IPS-18c (cell line): Measurements from ENCODE around the gene ZNF804A.

ENCODE experiments used
- H3K4me3 ChIP-seq: 2 replicates; pipeline ENCODE4 v1.7.0; 2013; ENCODE audit warnings: low read depth, mild to moderate bottlenecking, low read length, moderate library complexity; ENCODE audit not compliant: insufficient read depth
- H3K9me3 ChIP-seq: one replicate; pipeline ENCODE4 v1.6.1; 2013; ENCODE audit warnings: mild to moderate bottlenecking, low read length, moderate library complexity; ENCODE audit not compliant: control insufficient read depth, insufficient read depth

Gene ZNF804A

DNA sequence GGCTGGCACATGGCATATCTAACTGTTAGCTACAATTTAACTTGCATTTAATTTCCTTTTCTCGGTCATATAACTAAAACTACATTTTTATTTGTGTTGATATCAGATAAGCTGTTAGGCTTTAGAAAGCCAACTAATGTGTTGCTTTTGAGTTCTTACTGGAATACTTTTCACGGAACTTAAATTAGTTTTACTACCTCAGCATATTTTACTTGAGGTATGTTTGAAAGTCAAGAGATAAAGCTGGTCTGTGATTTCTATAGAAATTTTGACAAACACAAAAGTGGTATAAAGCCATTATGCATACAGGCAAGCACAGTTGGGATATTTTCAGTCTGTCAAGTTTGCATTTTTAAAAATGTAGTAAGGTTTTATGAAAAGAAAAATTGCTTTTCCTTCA lies 162.6 kb downstream of the ZNF804A start:
- Histone ChIP-seq H3K9me3 (no peaks in the 10 kb centered on the region), H3K4me3 (no peak overlapping the region)

DNA sequence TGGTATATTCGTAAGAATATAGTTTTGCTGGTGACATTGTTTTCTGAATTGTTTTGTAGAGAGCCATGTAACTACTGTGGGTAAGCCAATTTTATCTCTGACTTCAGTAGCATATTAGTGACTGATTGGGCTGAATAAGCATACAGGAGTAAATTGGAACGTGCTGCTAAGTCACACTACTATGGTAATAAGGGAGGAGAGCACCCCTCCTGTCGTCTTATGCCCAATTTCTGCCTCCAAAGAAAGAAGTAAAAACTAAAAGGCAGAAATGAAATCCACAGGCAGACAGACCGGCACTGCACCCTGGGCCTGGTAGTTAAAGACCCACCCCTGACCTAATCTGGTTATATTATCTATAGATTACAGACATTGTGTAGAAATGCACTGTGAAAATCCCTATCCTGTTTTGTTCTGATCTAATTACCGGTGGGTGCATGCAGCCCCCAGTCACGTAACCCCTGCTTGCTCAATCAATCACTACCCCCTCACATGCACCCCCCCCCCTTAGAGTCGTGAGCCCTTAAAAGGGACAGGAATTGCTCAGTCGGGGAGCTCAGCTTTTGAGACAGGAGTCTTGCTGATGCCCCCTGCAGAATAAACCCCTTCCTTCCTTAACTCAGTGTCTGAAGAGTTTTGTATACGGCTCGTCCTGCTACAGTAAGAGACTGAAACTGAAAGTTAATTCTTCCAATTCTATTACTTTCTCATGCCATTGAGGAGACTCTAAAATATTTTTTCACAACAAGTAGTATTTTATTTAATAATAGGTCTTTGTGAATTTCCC lies 167.0 kb downstream of the ZNF804A start:
- Histone ChIP-seq H3K9me3 (no peaks in the 10 kb centered on the region), H3K4me3 (no peak overlapping the region)

DNA sequence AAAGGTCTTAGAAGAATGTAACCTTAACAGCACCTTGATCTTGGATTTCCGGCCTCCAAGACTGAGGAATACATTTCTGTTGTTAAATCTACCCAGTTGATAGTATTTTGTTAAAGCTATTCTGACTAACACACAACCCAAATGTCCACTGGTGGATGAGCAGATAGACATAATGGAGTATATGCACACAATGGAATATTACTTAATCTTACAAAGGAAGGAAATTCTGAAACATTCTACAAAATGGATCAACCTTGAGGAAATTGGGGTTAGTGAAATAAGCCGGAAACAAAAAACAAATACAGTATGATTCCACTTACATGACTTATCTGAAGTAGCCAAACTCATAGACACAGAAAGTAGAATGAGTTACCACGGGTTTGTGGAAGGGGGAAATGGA lies 168.7 kb downstream of the ZNF804A start:
- no peak overlapping the region for H3K4me3 ChIP-seq
- no peaks in the 10 kb centered on the region for H3K9me3 ChIP-seq

DNA sequence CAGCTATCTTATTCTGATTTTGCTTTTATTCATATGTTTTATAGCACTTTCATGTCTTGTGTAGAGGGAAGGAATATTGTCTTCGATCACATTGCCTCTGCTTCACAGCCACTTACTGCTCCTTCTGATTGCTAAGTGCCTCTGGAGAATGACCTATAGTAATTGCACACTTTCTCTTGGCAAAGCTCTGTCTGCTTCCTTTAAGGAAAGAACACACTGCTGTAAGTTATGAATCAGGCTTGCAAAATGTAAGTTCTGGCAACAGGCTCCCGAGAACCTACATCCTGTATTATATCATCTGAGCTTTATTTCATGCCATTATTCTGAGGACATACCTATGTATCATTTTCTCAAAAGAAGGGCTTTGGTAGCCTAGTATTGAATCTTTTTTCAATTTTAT lies 170.7 kb downstream of the ZNF804A start:
- H3K4me3 ChIP-seq: no peak overlapping the region
- H3K9me3 ChIP-seq: no peaks in the 10 kb centered on the region

DNA sequence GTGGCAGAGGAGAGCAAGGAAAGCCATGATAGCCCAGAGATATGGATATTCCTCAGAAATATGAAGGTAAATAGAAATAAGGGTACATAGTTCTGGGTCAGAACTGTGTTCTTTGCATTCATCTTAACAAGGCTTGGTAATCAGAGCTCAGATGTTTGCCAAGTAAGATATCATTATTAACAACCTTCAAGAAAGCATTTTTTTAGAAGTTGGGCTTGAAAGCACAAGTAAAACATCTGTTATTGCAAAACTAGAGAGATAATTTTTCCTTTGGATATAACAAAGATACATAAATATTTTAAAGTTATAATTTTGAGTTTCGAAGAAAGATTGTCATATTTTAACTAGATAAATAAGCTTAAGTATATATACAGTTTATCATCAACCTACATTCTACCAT lies 171.4 kb downstream of the ZNF804A start:
- Histone ChIP-seq H3K4me3 (no peak overlapping the region), H3K9me3 (no peaks in the 10 kb centered on the region)

DNA sequence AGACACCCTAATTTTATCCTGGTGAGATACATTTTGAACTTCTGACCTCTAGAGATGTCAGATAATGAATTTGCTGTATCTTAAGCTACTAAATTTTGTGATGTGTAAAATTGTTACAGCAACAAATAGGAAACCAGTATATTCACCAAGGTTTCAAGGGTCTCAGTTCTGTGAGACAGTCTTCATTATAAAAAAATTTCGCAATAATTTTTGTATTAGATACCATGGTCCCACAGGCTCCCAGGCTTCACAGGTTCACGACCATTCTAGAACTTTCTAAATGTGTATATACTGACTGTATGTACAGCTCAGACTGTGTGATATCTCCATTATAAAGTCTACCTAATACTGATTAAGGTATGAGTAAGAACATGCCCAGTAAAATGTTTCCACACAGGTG lies 181.4 kb downstream of the ZNF804A start:
- H3K4me3 ChIP-seq: no peak overlapping the region
- H3K9me3 ChIP-seq: no peaks in the 10 kb centered on the region

DNA sequence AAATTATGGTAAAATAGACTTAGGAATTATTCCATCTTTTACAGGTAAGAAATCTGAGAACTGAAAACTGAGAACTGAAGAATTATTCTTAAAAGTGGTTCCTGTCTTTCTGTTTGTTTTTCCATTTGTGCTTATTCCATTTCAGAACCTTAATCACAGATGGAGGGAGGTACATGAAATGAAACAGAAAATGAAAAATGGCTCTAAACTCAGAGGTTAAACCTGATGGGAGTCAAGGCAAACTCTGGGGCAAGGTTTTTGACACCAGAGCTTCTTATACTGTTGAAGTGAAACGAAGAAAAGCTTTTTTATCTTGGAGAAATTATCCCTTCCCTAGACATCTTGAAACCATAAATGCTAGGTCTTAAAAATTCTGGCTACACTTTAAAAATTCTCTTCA lies 182.1 kb downstream of the ZNF804A start:
- H3K4me3 ChIP-seq: no peak overlapping the region
- no peaks in the 10 kb centered on the region for H3K9me3 ChIP-seq

DNA sequence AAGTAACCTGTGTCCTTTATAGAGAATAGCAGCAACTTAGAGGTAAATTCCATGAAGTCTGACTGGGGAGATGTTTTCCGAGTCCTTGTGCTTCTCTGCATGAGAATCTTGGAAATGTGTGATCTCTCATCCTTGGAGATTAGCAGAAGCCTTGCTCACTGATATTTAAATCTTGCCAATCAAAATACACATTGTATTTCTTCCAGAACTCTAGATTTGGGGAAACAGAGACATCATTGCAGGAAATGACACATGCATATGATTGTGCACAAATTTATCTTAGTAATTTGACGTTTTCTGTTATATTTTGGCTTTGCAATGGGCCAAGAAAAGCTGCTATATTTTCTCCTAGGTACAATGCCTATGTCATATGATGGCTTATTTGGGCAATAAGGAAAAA lies 182.6 kb downstream of the ZNF804A start:
- Histone ChIP-seq H3K9me3 (no peaks in the 10 kb centered on the region), H3K4me3 (no peak overlapping the region)

DNA sequence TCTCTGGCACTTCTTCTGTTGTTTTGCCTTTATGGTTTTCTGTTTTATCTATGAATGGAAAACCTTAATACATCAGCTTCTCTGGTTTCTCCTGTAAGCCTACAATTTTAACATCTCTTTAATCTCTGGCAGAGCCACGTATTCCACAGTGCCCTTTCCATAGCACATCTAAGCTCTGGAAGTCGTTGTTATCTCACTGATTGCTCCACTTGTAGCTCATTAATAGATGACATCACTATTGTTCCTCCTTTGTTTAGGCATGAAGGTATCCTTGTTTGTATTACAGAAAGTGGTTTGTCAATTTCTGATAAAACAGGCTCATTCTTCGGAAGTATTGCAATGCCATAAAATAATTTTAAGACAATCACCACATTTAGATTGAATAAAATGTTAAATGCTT lies 185.2 kb downstream of the ZNF804A start:
- Histone ChIP-seq H3K4me3 (no peak overlapping the region), H3K9me3 (no peaks in the 10 kb centered on the region)

DNA sequence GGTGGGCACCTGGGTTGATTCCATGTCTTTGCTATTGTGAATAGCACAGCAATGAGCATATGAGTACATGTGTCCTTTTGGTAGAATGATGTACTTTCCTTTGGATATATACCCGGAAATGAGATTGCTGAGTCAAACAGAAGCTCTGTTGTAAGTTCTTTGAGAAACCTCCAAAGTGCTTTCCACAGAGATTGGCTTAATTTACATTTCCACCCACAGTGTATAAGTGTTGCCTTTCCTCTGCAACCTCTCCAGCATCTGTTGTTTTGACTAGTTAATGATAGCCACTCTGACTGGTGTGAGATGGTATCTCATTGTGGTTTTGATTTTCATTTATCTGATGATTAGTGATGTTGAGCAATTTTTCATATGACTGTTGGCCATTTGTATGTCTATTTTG lies 194.8 kb downstream of the ZNF804A start:
- no peak overlapping the region for H3K4me3 ChIP-seq
- no peaks in the 10 kb centered on the region for H3K9me3 ChIP-seq

DNA sequence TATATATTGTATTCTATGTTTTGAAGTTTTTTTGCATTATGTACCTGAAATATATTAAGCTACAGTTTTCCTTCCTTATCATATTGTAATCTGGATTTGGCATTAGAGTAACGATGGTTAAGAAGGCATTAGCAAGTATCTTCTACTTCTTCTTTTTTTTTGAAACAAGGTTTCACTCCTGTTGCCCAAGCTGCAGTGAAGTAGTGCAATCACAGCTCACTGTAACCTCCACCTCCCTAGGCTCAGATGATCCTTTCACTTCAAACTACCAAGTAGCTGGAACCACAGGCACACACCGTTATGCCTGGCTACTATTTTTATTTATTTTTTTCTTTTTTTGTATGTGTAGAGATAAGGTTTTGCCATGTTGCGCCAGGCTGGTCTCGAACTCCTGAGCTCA lies 201.1 kb downstream of the ZNF804A start:
- no peak overlapping the region for H3K4me3 ChIP-seq
- no peaks in the 10 kb centered on the region for H3K9me3 ChIP-seq

DNA sequence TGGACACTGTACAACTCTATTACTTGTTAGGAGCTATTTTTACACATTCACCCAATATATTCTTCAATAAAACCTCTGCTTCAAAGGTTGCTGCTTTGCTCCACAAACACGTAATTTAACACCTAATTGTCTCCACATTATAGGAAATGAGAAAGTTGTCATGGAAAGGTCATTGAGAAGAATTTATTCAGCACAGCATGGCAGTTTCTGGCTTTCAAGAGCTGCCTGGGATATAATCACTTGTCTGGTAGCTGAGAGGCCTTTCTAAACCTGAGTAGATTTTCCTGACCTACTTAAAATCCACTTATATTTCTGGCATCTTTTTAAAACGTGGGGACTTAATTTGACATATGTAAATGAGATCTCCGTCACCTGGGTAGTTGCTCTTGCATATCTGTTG lies 216.1 kb downstream of the ZNF804A start:
- Histone ChIP-seq H3K9me3 (no peaks in the 10 kb centered on the region), H3K4me3 (no peak overlapping the region)

DNA sequence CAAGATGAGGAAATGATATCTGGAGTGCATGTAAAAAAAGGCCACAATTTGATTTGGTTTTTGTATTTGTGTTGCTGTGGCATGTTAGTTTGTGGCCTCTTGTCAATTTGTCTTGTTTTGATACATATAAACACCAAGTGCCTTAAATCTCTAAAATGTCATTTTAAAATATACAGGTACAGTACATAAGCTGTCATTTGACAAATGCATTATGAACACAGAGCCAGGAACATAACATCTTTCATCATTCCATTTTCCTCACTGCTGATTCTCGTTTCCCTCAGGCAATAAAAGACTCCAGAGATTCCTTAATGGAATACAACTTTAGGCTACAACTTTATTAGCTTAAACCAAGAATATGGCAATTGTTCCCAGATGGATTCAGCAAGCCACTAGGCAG lies 217.5 kb downstream of the ZNF804A start:
- Histone ChIP-seq H3K9me3 (no peaks in the 10 kb centered on the region), H3K4me3 (no peak overlapping the region)

DNA sequence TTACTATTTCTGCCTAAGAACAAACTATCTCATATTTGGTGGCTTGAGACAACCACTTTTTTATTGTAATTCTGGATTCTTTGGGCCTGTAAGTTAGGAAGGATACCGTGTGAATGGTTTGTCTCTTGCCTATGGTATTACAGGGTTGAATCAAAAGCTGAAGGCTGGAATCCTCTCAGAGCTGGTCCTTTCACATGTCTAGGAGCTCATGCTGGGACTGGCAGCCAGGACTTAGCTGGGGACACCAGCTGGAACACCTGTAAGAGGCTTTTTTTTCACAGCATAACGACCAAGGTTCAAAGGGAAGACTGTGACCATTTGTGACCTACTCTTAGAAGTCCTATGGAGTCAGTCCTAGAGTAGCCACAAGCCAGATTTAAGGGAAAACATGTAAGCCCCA lies 226.3 kb downstream of the ZNF804A start:
- no peaks in the 10 kb centered on the region for H3K9me3 ChIP-seq
- no peak overlapping the region for H3K4me3 ChIP-seq

DNA sequence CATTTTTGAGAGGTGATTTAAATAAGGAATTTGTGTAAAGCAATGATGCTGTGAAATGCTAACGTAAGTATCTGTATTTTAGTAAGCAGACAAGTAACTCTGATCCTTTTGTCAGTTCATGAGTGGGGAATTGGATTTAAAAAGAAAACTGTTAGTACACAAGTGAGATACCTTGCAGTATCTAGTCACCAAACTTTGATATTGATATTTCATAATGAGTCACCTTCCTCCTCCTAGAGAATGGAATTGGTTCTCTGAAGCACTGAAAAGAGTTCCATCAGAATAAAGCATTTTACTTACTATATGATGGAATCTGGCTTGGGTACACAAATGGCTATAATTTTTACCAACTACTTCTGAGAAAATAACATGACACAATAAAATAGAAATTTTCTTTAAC lies 232.2 kb downstream of the ZNF804A start:
- H3K4me3 ChIP-seq: no peak overlapping the region
- H3K9me3 ChIP-seq: no peaks in the 10 kb centered on the region

DNA sequence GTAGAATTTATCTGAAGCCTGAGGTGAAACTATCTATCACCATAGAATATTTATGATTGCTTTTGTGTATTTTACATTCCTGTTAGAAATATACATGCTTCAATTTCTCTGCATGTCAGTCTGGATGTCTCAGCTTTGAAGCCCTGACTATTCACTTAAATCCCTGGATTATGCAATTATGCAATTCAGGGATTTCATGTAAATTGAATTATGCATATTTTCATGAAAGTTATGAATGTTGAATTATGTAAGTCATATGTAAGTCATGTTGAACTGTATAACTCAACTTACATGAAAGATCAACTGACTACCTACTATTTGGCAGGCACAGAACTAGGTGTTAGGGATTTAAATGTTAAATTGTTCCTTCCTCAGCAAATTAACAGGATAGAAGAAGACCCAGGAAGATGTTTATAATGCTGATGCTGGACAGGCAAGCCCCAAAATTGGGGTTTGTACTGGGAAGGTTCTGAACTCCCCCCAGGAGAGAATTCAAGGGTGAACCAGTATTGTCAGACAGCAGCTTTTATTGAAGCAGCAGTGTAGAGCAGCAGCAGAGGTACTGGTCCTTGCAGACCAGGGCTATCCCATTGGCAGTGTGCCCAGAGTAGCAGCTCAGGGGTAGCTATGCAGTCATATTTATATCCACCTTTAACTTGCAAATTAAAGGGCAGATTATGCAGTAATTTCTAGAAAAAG lies 236.5 kb downstream of the ZNF804A start:
- H3K4me3 ChIP-seq: no peak overlapping the region

DNA sequence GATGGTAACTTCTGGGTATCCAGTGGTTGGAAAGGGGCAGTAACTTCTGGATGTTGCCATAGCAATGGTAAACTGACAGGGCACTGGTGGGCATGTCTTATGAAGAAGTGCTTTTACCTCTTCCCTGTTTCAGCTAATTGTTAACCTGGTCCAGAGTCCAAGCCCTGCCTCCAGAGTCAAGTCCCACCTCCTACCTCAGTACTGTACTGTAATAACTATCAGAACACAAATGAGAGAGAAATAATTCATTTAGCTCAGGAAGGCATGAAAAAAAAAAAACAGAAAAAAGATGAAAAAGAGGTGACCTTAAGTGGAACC lies 237.0 kb downstream of the ZNF804A start:
- no peaks in the 10 kb centered on the region for H3K9me3 ChIP-seq
- no peak overlapping the region for H3K4me3 ChIP-seq

More for the DNA sequence above, 236.5 kb downstream of the ZNF804A start:
- no peaks in the 10 kb centered on the region for H3K9me3 ChIP-seq

DNA sequence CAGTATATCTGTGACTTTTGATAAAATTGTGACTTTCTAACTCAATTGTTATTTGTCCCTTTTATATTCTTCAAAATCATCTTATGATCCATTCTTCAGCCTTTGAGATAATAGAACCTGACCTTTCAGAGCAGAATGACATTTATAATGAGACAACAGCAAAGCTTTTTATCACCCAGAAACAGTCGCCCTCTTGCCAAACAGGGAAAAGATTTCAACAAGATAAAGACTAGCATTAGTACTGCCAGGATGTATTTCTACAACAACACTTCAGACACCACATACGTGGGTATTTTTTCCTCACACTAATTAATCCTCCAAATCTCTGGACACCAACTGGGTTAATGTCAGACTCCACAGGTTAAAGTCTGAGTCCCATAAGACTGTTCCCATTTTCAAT lies 249.0 kb downstream of the ZNF804A start:
- Histone ChIP-seq H3K9me3 (no peaks in the 10 kb centered on the region), H3K4me3 (no peak overlapping the region)

DNA sequence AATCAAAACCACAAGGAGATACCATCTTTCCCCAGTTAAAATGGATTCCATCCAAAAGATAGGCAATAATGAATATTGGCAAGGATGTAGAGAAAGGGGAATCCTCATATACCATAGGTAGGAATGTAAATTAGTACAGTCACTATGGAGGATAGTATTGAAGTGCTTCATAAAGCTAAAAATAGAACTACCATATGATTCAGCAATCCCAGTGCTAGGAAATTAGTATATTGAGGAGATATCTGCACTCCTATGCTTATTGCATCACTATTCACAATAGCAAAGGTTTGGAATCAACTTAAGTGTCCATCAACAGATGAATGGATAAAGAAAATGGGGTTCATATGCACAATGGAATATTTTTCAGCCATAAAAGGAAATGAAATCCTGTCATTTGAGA lies 251.2 kb downstream of the ZNF804A start:
- Histone ChIP-seq H3K9me3 (no peaks in the 10 kb centered on the region), H3K4me3 (no peak overlapping the region)
